Nephron (organoid): ENCODE results near the gene MAP3K5.
"Not testable (repeated sequence)": the region's sequence is repeated elsewhere in the genome, so short reads cannot be mapped to it uniquely, and the experiment has no call there.

Experiments used
- H3K27ac Mint-ChIP-seq, 3 experiments: 2 replicates each; pipeline ENCODE4 v1.8.0; 2020; ENCODE audit warnings: mixed read lengths in 3 of 3, mild to moderate bottlenecking in 2 of 3, moderate library complexity in 1 of 3
- H3K27me3 Mint-ChIP-seq: 2 replicates; pipeline ENCODE4 v1.8.0; 2021; ENCODE audit warnings: low read depth, mild to moderate bottlenecking, moderate library complexity, mixed read lengths
- H3K36me3 Mint-ChIP-seq: 2 replicates; pipeline ENCODE4 v1.8.0; 2020; ENCODE audit warnings: low read depth, mixed read lengths
- H3K4me1 Mint-ChIP-seq: 2 replicates; pipeline ENCODE4 v1.8.0; 2020; ENCODE audit warnings: mixed read lengths
- H3K4me3 Mint-ChIP-seq, 3 experiments: 2 replicates each; pipeline ENCODE4 v1.8.0; 2020; ENCODE audit warnings: mild to moderate bottlenecking in 3 of 3, mixed read lengths in 3 of 3, moderate library complexity in 2 of 3
- H3K9me3 Mint-ChIP-seq: 2 replicates; pipeline ENCODE4 v1.8.0; 2020; ENCODE audit warnings: mixed read lengths
- CTCF ChIP-seq, 3 experiments: fragments of 200-600 bp; sonication (generic); IDR thresholded peaks; one replicate each; pipeline ENCODE4 v1.5.0; 2021; ENCODE audit warnings: antibody characterized with exemption in 3 of 3; ENCODE audit not compliant: unreplicated experiment in 3 of 3

MAP3K5 gene

GRCh38 chr6:136696783-136697364, 95.4 kb downstream of the MAP3K5 start:
- H3K27ac Mint-ChIP-seq, result peak overlapping the region in 1 of 3 experiments; percentile 55

GRCh38 chr6:136696238-136696637, 96.0 kb downstream of the MAP3K5 start:
- Mint-ChIP-seq H3K4me3 (no peak overlapping the region), H3K9me3 (no peaks in the 10 kb centered on the region), H3K27ac (peak overlapping the region in 1 of 3 experiments; percentile 71), H3K36me3 (no peaks in the 10 kb centered on the region), H3K4me1 (peaks cover 6% of the 10 kb centered on the region), H3K27me3 (peaks cover 6% of the 10 kb centered on the region)
- no peak for TF ChIP-seq CTCF (IDR thresholded peaks at IDR 0.05; ENCODE audit: unreplicated experiment in 3 of 3)

More at GRCh38 chr6:136696783-136697364, 95.4 kb downstream of the MAP3K5 start:
- no peaks in the 10 kb centered on the region for H3K36me3 Mint-ChIP-seq
- H3K4me3 Mint-ChIP-seq, result no peak overlapping the region
- TF ChIP-seq CTCF (IDR thresholded peaks at IDR 0.05; ENCODE audit: unreplicated experiment in 3 of 3), result no peak
- peaks cover 6% of the 10 kb centered on the region for H3K4me1 Mint-ChIP-seq
- H3K27me3 Mint-ChIP-seq, result peaks cover 6% of the 10 kb centered on the region
- H3K9me3 Mint-ChIP-seq, result no peaks in the 10 kb centered on the region

- Mint-ChIP-seq H3K4me3 (no peak overlapping the region), H3K27me3 (peaks cover 6% of the 10 kb centered on the region), H3K4me1 (peaks cover 10% of the 10 kb centered on the region), H3K27ac (no peak overlapping the region), H3K9me3 (no peaks in the 10 kb centered on the region), H3K36me3 (no peaks in the 10 kb centered on the region)
- TF ChIP-seq CTCF (IDR thresholded peaks at IDR 0.05; ENCODE audit: unreplicated experiment in 3 of 3), result no peak
Measured at GRCh38 chr6:136695412-136695811, 96.9 kb downstream of the MAP3K5 start.

DNA sequence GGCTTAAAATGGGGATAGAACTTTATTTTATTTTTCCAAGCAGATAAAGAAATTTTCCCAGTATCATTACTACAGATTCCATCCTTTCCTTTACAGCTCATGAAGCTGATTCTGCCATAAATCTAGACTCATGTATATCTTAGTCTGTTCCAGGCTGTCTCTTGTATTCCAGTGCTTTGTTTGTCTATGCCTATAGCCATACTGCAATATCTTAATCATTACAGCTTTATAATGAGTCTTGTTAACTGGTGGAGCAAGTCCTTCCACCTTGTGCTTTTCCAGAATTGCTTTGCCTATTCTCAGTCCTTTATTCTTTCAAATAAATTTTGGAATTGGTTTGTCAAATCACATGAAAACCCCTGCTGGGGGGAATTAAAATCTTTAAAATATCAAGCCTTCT, 99.2 kb downstream of the MAP3K5 start:
- Mint-ChIP-seq H3K4me3 (no peak overlapping the region), H3K9me3 (peaks cover 3% of the 10 kb centered on the region), H3K27ac (no peak overlapping the region), H3K27me3 (no peaks in the 10 kb centered on the region), H3K36me3 (no peaks in the 10 kb centered on the region), H3K4me1 (peaks cover 15% of the 10 kb centered on the region)
- TF ChIP-seq CTCF (IDR thresholded peaks at IDR 0.05; ENCODE audit: unreplicated experiment in 3 of 3), result no peak

DNA sequence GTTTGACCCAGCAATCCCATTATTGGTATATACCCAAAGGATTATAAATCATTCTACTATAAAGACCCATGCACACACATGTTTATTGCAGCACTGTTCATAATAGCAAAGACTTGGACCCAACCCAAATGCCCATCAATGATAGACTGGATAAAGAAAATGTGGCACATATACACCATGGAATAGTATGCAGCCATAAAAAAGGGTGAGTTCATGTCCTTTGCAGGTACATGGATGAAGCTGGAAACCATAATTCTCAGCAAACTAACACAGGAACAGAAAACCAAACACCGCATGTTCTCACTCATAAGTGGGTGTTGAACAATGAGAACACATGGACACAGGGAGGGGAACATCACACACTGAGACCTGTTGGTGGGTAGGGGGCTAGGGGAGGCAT, 104.4 kb downstream of the MAP3K5 start:
- H3K4me3 Mint-ChIP-seq, H3K4me1 Mint-ChIP-seq, H3K36me3 Mint-ChIP-seq, H3K27ac Mint-ChIP-seq, H3K27me3 Mint-ChIP-seq: not testable (repeated sequence)
- H3K9me3 Mint-ChIP-seq, result peaks cover 13% of the 10 kb centered on the region

DNA sequence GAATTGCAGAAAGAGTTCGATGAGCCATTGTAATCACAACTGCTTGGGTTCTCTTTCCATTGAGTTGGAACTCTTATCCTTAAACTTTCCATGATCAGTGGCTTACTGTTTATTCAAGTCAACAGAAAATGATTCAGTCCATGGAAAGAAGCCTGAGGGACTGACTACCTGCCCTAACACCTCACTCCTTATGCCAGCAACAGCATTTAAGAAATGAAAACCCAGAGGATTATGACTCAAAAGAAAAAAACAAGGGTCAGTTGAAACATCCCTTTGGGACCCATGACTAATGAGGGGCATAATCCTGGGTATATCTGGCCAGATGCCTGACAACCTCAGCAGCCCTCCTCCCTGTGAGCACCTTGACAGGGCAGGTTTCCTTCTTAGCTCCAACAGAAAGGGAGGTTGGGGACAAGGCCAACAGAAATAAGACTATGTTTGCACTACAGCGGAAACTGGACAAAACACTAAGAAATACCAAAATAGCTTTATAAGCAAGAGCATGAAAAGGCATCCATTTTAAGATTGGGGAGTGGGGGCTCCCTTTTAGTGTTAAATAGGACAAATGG, 106.7 kb downstream of the MAP3K5 start:
- H3K27ac Mint-ChIP-seq, result no peak overlapping the region
- H3K27me3 Mint-ChIP-seq, result no peaks in the 10 kb centered on the region
- H3K9me3 Mint-ChIP-seq, result peaks cover 13% of the 10 kb centered on the region
- H3K4me3 Mint-ChIP-seq, result no peak overlapping the region
- no peak for TF ChIP-seq CTCF (IDR thresholded peaks at IDR 0.05; ENCODE audit: unreplicated experiment in 3 of 3)
- H3K36me3 Mint-ChIP-seq, result peaks cover 7% of the 10 kb centered on the region
- peaks cover 6% of the 10 kb centered on the region for H3K4me1 Mint-ChIP-seq
